A549 (cell line): Measurements from ENCODE around the gene KRT38. TPM values are rescaled to one million over a fixed set of nuclear protein-coding genes. Genes with fewer than 3 reads are reported as not detected.

Experiments
- ATAC-seq, 2 experiments: fragments of 200-7000 bp in 1 of 2; fragments of >200 bp in 1 of 2; cut with Nextera tagmentation in 1 of 2; cut with Tn5 transposase in 1 of 2; 3 replicates each; pipeline versions ENCODE4 v1.8.0 to v1.9.1; 2018 to 2020; ENCODE audit warnings: mild to moderate bottlenecking in 1 of 2, moderate library complexity in 1 of 2
- CTCF ChIA-PET: fragments of 300-600 bp; sonication (Branson Sonifier 250); formaldehyde crosslinking; extraction: SDS; loops from one replicate; lab custom pipeline; 2021; ENCODE audit warnings: antibody characterized with exemption, inconsistent platforms; lab: Yijun Ruan, JAX
- POLR2A ChIA-PET: fragments of 350-600 bp; formaldehyde crosslinking; extraction: SDS; loops from one replicate; lab custom pipeline; 2021; ENCODE audit warnings: antibody characterized with exemption, inconsistent platforms; lab: Yijun Ruan, JAX
- DNase-seq, 2 experiments: peaks; one replicate each; pipeline versions ENCODE4 v3.0.0 to v3.0.0-alpha.2; 2011 to 2016; ENCODE audit warnings: low read depth in 1 of 2, low spot score in 1 of 2
- FAIRE-seq: peaks from 2 replicates; lab custom pipeline; 2011; peaks lifted over from hg19 to GRCh38; lab: Jason Lieb, UNC
- H3K27ac ChIP-seq, 2 experiments: fragments of >200 bp; sonication (Bioruptor Twin); formaldehyde crosslinking; 3 replicates each; pipeline ENCODE4 v1.5.1; 2016 to 2017
- H3K4me1 ChIP-seq: fragments of >200 bp; sonication (Bioruptor Twin); formaldehyde crosslinking; 3 replicates; pipeline ENCODE4 v1.6.1; 2016
- H3K4me2 ChIP-seq: fragments of >200 bp; sonication (Bioruptor Twin); formaldehyde crosslinking; 3 replicates; pipeline ENCODE4 v1.6.1; 2016
- H3K4me3 ChIP-seq: fragments of >200 bp; sonication (Bioruptor Twin); formaldehyde crosslinking; 3 replicates; pipeline ENCODE4 v1.5.1; 2016
- H3K9me3 ChIP-seq: fragments of >200 bp; sonication (Bioruptor Twin); formaldehyde crosslinking; 3 replicates; pipeline ENCODE4 v1.6.1; 2016
- CEBPB ChIP-seq, 2 experiments: fragments of >200 bp in 1 of 2; sonication (Bioruptor Twin) in 1 of 2; formaldehyde crosslinking in 1 of 2; IDR thresholded peaks; 2 replicates each; pipeline ENCODE4 v1.6.1; 2012 to 2016
- EHF ChIP-seq: fragments of 250-450 bp; sonication (Bioruptor Pico); IDR thresholded peaks from 2 replicates; pipeline ENCODE4 v1.5.0; 2020; ENCODE audit warnings: mild to moderate bottlenecking
- EHMT2 ChIP-seq: fragments of 200-600 bp; sonication (generic); IDR thresholded peaks from 2 replicates; pipeline ENCODE4 v1.6.1; 2016; ENCODE audit warnings: antibody characterized with exemption, low read depth, mild to moderate bottlenecking, moderate library complexity
- EP300 ChIP-seq, 2 experiments: fragments of >200 bp; sonication (Bioruptor Twin); formaldehyde crosslinking; IDR thresholded peaks; 2 replicates in 1 of 2; 3 replicates in 1 of 2; pipeline ENCODE4 v1.6.1; 2016 to 2017
- ESRRA ChIP-seq: fragments of 150-350 bp; IDR thresholded peaks from 2 replicates; pipeline ENCODE4 v1.6.1; 2014; ENCODE audit warnings: mild to moderate bottlenecking, low read length, borderline replicate concordance
- FOSL2 ChIP-seq, 2 experiments: fragments of 450-650 bp in 1 of 2; fragments of >200 bp in 1 of 2; sonication (Bioruptor Twin) in 1 of 2; formaldehyde crosslinking; IDR thresholded peaks; 2 replicates each; pipeline versions ENCODE4 v1.5.0 to v1.6.1; 2016 to 2020; ENCODE audit warnings: mild to moderate bottlenecking in 1 of 2, moderate library complexity in 1 of 2
- GATA3 ChIP-seq: IDR thresholded peaks from 2 replicates; pipeline ENCODE4 v1.6.1; 2012; ENCODE audit warnings: borderline replicate concordance
- HDAC2 ChIP-seq: fragments of 200-600 bp; sonication (generic); IDR thresholded peaks from 2 replicates; pipeline ENCODE4 v1.6.1; 2016
- JUN ChIP-seq, 2 experiments: fragments of >200 bp; sonication (Bioruptor Twin); formaldehyde crosslinking; IDR thresholded peaks; 2 replicates in 1 of 2; 3 replicates in 1 of 2; pipeline ENCODE4 v1.6.1; 2016 to 2017
- JUNB ChIP-seq: fragments of >200 bp; sonication (Bioruptor Twin); formaldehyde crosslinking; IDR thresholded peaks from 2 replicates; pipeline ENCODE4 v1.6.1; 2016
- KDM5A ChIP-seq: fragments of 200-600 bp; sonication (generic); IDR thresholded peaks from 2 replicates; pipeline ENCODE4 v1.6.1; 2016; ENCODE audit warnings: antibody characterized with exemption, mild to moderate bottlenecking
- NFE2L2 ChIP-seq: fragments of 150-350 bp; conservative IDR thresholded peaks from 2 replicates; pipeline ENCODE4 v1.6.1; 2014; ENCODE audit warnings: low read length
- NR3C1 ChIP-seq: fragments of >200 bp; sonication (Bioruptor Twin); formaldehyde crosslinking; IDR thresholded peaks from 3 replicates; pipeline ENCODE4 v1.6.1; 2017
- PHF8 ChIP-seq: fragments of 200-600 bp; sonication (generic); IDR thresholded peaks from 2 replicates; pipeline ENCODE4 v1.6.1; 2016; ENCODE audit warnings: low read depth, mild to moderate bottlenecking, antibody characterized with exemption, moderate library complexity, borderline replicate concordance
- POLR2A ChIP-seq: IDR thresholded peaks from 2 replicates; pipeline ENCODE4 v1.6.1; 2012; ENCODE audit warnings: mild to moderate bottlenecking, low read length
- POLR2AphosphoS2 ChIP-seq: conservative IDR thresholded peaks from 2 replicates; pipeline ENCODE4 v1.6.1; 2012; ENCODE audit warnings: low read length, improper control_type of control experiment, inconsistent platforms
- RARB ChIP-seq: fragments of 250-450 bp; sonication (Bioruptor Pico); IDR thresholded peaks from 2 replicates; pipeline ENCODE4 v1.8.0; 2021; ENCODE audit warnings: mild to moderate bottlenecking, moderate library complexity
- RNF2 ChIP-seq: fragments of 200-600 bp; sonication (generic); IDR thresholded peaks from 2 replicates; pipeline ENCODE4 v1.6.1; 2016; ENCODE audit warnings: low read depth, mild to moderate bottlenecking, antibody characterized with exemption, moderate library complexity, borderline replicate concordance
- TP53 ChIP-seq: fragments of 250-450 bp; sonication (Bioruptor Pico); IDR thresholded peaks from 2 replicates; pipeline ENCODE4 v1.5.0; 2021; ENCODE audit warnings: mild to moderate bottlenecking, moderate library complexity
- WGBS: methylation state at CpG from one replicate; pipeline ENCODE4 v1.1.6; 2017; ENCODE audit errors: missing lambda C conversion rate; 5-methylcytosine and 5-hydroxymethylcytosine counted together
- polyA plus RNA-seq, 4 experiments: library from polyadenylated mRNA; depleted of rRNA in 3 of 4; stranded (reverse); fragments of >200 nt; fragmentation: RNase III in 1 of 4; extraction: RNeasy Plus Mini Kit Qiagen cat#74134 plus additional on column Dnase treatment in 1 of 4; gene quantifications; 2 replicates in 3 of 4; 3 replicates in 1 of 4; pipeline ENCODE4 v1.2.3, GENCODE V29; 2011 to 2017
- TF ChIP-seq, protein P1 (sequence below): fragments of >200 bp; sonication (Bioruptor Twin); formaldehyde crosslinking; IDR thresholded peaks from 3 replicates; pipeline ENCODE4 v1.5.1; 2016
- TF ChIP-seq, protein P2 (sequence below): IDR thresholded peaks from 2 replicates; pipeline ENCODE4 v1.6.1; 2012; ENCODE audit warnings: low read depth, borderline replicate concordance
- TF ChIP-seq, protein P3 (sequence below): fragments of 200-600 bp; sonication (generic); IDR thresholded peaks from 2 replicates; pipeline ENCODE4 v1.6.1; 2016; ENCODE audit warnings: antibody characterized with exemption, mild to moderate bottlenecking, moderate library complexity

Gene KRT38
- polyA plus RNA-seq, 2 of the 4 experiments (the other 2 are of a cell fraction): not detected

- TF ChIP-seq, protein P1, sequence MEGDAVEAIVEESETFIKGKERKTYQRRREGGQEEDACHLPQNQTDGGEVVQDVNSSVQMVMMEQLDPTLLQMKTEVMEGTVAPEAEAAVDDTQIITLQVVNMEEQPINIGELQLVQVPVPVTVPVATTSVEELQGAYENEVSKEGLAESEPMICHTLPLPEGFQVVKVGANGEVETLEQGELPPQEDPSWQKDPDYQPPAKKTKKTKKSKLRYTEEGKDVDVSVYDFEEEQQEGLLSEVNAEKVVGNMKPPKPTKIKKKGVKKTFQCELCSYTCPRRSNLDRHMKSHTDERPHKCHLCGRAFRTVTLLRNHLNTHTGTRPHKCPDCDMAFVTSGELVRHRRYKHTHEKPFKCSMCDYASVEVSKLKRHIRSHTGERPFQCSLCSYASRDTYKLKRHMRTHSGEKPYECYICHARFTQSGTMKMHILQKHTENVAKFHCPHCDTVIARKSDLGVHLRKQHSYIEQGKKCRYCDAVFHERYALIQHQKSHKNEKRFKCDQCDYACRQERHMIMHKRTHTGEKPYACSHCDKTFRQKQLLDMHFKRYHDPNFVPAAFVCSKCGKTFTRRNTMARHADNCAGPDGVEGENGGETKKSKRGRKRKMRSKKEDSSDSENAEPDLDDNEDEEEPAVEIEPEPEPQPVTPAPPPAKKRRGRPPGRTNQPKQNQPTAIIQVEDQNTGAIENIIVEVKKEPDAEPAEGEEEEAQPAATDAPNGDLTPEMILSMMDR: no peak
- TF ChIP-seq POLR2AphosphoS2 (no peak), EHF (CRISPR knock-in tag) (no peak), JUNB (no peak), EHMT2 (no peak)
These were observed 44.4 kb upstream of the KRT38 start (continued) for GRCh38 chr17:41484920-41485904.

DNA sequence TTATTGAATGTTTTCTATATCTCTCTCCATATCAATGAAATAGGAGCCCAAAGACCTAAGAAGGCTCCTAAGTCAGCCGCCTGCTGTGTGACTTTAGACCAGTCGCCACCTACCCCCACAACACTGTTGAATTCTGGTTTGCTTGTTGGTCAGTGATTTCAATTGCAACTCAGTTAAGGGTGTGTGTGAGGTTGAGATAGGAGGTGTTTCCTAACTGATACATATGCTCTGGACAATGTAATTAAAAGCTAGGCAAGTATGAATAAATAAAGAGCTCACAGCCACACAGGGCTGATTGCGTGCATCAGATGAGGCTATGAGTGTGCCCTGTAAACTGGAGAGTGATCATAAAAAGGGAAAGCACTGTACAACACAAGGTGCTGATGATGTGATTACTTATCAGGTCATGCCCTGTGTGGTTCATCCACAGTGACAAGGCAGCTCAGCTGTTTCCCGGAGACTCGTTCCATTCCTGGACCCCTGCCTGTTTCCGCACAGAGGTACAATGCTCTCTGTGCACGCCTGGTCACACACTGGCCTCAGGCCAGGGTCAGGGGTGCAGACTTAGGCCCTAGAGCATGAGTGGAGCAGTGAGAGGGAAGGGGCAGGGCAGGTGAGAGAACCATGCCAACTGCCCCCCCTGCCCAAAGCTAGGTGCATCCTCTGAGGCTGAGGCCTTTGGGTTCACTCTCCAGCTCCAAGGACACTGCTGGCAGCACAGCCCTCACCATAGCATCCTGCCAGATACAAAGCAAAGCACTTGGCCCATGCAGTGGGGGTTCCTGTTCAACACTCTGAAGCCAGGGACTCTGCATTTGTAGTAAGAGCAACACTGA, 43.4 kb upstream of the KRT38 start:
- WGBS: 79% methylated on average over 7 of the region's 7 CpGs
- H3K4me1 ChIP-seq: no peaks in the 10 kb centered on the region
- no peak overlapping the region for H3K4me3 ChIP-seq
- no peak overlapping the region for H3K4me2 ChIP-seq
- CTCF ChIA-PET: interaction anchor here (0.6 to 5.7 kb wide), 8 partner anchors 9 to 1606 kb away, joined by 3 to 31 read pairs (median 5); no protein-coding TSS in a partner anchor
- DNase-seq (no peak), ATAC-seq (no peak), FAIRE-seq (no peak)
- no peak overlapping the region for H3K27ac ChIP-seq
- TF ChIP-seq JUN (IDR thresholded peaks at IDR 0.05): no peak
- TF ChIP-seq, protein P2, sequence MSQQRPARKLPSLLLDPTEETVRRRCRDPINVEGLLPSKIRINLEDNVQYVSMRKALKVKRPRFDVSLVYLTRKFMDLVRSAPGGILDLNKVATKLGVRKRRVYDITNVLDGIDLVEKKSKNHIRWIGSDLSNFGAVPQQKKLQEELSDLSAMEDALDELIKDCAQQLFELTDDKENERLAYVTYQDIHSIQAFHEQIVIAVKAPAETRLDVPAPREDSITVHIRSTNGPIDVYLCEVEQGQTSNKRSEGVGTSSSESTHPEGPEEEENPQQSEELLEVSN: no peak
- TF ChIP-seq PHF8: no peak
- TF ChIP-seq HDAC2: no peak
- TF ChIP-seq POLR2A: no peak
- no peak for TF ChIP-seq FOSL2 (IDR thresholded peaks at IDR 0.05)
- no peak for TF ChIP-seq FOSL2 (CRISPR knock-in tag; IDR thresholded peaks at IDR 0.05)
- no peak for TF ChIP-seq TP53 (CRISPR knock-in tag)
- no peak for TF ChIP-seq RARB (CRISPR knock-in tag)
- TF ChIP-seq, protein P3, sequence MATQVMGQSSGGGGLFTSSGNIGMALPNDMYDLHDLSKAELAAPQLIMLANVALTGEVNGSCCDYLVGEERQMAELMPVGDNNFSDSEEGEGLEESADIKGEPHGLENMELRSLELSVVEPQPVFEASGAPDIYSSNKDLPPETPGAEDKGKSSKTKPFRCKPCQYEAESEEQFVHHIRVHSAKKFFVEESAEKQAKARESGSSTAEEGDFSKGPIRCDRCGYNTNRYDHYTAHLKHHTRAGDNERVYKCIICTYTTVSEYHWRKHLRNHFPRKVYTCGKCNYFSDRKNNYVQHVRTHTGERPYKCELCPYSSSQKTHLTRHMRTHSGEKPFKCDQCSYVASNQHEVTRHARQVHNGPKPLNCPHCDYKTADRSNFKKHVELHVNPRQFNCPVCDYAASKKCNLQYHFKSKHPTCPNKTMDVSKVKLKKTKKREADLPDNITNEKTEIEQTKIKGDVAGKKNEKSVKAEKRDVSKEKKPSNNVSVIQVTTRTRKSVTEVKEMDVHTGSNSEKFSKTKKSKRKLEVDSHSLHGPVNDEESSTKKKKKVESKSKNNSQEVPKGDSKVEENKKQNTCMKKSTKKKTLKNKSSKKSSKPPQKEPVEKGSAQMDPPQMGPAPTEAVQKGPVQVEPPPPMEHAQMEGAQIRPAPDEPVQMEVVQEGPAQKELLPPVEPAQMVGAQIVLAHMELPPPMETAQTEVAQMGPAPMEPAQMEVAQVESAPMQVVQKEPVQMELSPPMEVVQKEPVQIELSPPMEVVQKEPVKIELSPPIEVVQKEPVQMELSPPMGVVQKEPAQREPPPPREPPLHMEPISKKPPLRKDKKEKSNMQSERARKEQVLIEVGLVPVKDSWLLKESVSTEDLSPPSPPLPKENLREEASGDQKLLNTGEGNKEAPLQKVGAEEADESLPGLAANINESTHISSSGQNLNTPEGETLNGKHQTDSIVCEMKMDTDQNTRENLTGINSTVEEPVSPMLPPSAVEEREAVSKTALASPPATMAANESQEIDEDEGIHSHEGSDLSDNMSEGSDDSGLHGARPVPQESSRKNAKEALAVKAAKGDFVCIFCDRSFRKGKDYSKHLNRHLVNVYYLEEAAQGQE: no peak
- no peak for TF ChIP-seq NFE2L2
- no peak for TF ChIP-seq NR3C1
- TF ChIP-seq GATA3: no peak
- no peak for TF ChIP-seq RNF2
- TF ChIP-seq EHF (CRISPR knock-in tag): no peak
- no peak for TF ChIP-seq CEBPB (IDR thresholded peaks at IDR 0.05)
- no peak for TF ChIP-seq EP300 (IDR thresholded peaks at IDR 0.05)
- no peak for TF ChIP-seq KDM5A
- TF ChIP-seq ESRRA: no peak
- POLR2A ChIA-PET: no interaction called here
- no peaks in the 10 kb centered on the region for H3K9me3 ChIP-seq
